HG03064 (cell line): ENCODE results near the gene TMEM145.

ENCODE experiments used
- ATAC-seq: cut with Tn5 transposase; IDR thresholded peaks from one replicate; pipeline ENCODE4 v1.9.1; 2021; ENCODE audit warnings: low read depth; ENCODE audit not compliant: unreplicated experiment

Gene TMEM145

DNA sequence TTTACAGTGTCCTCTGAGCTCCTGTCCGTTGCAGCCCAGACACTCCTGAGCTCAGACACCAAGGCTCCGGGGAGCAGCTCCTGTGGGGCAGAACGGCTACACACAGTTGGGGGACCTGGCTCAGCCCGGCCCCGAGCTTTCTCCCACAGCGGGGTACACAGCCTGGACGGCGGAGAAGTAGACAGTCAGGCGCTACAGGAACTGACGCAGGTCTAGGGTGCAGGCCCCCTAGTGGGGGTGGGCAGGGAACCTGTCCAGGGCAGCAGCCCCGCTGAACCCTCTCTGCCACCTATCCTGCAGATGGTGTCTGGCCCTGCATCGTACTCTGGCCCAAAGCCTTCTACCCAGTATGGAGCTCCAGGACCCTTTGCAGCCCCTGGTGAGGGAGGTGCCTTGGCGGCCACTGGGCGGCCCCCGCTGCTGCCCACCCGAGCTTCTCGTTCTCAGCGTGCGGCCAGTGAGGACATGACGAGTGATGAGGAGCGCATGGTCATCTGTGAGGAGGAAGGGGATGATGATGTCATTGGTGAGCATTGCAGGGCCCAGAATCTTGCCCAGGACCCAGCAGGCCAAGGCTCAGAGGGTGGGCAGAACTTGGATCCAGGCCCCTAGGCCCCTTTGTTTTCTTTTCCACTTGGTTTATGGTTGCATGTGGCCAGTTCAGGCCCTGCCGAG lies 24.1 kb upstream of the TMEM145 start:
- no peak for ATAC-seq

DNA sequence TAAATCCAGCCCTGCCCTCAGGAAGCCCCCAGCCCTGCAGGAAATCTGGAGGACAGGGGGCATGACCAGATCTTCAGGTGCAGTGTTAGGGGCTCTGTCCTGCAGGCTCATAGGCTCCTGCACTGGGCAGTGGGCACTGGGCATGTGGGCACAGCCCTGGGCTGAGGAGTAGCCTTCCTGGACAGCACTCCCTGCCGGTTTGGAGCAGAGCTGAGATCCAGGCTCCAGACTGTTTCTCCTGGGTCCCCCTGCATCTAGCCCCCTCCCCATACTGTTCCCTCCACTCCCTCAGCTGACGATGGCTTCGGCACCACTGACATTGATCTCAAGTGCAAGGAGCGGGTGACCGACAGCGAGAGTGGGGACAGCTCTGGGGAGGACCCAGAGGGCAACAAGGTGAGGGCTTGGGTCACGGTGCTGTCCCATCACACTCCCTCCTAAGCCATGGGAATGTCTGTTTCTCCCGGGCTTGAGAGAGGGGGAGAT lies 23.5 kb upstream of the TMEM145 start:
- no peak for ATAC-seq

DNA sequence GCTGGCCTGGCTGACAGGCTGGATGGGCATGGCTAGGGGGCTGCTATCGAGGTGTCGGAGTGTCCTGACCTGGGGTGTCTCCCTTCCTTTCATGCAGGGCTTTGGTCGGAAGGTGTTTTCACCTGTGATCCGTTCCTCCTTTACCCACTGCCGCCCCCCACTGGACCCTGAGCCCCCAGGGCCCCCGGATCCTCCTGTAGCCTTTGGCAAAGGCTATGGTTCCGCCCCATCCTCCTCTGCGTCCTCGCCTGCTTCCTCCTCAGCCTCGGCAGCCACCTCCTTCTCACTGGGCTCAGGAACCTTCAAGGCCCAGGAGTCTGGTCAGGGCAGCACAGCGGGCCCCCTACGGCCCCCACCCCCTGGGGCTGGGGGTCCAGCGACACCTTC lies 23.0 kb upstream of the TMEM145 start:
- no peak for ATAC-seq

DNA sequence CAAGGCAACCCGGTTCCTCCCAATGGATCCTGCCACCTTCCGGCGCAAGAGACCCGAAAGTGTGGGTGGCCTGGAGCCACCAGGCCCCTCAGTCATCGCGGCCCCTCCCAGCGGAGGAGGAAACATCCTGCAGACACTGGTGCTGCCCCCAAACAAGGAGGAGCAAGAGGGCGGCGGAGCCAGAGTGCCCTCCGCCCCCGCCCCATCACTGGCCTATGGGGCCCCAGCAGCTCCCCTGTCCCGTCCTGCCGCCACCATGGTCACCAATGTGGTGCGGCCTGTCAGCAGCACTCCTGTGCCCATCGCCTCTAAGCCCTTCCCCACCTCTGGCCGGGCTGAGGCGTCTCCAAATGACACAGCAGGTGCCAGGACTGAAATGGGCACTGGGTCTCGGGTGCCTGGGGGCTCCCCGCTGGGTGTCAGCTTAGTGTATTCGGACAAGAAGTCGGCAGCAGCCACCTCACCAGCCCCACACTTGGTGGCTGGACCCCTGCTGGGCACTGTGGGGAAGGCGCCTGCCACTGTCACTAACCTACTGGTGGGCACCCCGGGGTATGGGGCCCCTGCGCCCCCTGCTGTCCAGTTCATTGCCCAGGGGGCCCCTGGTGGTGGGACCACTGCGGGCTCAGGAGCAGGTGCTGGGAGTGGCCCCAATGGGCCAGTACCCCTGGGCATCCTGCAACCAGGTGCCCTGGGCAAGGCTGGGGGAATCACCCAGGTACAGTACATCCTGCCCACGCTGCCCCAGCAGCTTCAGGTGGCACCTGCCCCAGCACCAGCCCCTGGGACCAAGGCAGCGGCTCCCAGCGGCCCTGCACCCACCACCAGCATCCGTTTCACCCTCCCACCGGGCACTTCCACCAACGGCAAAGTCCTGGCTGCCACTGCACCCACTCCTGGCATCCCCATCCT lies 22.3 kb upstream of the TMEM145 start:
- no peak for ATAC-seq

DNA sequence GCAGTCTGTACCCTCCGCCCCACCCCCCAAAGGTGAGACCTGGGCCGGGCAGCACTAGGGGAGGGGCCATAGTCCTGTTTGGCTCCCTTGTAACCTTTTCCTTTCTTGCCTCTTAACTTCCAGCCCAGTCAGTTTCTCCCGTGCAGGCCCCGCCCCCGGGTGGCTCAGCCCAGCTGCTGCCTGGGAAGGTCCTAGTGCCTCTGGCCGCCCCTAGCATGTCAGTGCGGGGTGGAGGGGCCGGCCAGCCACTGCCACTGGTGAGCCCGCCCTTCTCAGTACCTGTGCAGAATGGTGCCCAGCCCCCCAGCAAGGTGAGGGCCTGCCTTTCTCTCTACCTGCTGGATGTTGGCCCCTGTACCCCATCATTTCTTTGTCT lies 21.7 kb upstream of the TMEM145 start:
- ATAC-seq = no peak

DNA sequence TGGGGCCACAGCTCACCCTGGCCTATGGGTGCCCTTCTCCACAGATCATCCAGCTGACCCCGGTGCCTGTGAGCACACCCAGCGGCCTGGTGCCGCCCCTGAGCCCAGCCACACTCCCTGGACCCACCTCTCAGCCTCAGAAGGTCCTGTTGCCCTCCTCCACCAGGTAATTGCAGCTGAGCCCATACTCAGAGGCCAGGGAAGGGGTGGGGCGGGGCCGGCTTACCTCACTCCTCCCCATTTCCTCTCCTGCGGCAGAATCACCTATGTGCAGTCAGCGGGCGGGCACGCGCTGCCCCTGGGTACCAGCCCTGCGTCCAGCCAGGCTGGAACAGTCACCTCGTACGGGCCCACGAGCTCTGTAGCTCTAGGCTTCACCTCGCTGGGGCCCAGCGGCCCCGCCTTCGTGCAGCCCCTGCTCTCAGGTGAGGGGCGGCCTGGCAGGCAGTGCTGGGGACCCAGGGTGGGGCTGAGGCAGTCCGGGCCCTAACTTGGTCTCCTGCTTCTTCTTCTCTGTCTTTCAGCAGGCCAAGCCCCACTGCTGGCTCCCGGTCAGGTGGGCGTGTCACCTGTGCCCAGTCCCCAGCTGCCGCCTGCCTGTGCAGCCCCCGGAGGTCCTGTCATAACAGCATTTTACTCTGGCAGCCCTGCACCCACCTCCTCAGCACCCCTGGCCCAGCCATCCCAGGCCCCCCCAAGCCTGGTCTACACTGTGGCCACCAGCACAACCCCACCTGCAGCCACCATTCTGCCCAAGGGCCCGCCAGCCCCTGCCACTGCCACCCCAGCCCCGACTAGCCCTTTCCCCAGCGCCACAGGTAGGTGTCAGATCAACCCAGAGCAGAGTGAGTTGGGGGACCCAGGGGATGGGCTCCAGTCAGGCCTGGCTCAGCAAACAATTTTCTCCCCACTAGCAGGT lies 20.8 kb upstream of the TMEM145 start:
- ATAC-seq = no peak

DNA sequence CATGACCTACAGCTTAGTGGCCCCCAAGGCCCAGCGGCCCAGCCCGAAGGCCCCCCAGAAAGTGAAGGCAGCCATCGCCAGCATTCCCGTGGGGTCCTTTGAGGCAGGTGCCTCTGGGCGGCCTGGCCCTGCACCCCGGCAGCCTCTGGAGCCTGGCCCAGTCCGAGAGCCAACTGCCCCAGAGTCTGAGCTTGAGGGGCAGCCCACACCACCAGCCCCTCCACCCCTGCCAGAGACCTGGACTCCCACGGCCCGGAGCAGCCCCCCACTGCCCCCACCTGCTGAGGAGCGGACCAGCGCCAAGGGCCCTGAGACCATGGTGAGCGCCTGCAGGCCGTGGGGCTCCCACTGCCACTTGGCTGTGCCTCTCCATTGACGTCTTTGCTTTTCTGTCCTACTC lies 20.1 kb upstream of the TMEM145 start:
- ATAC-seq = no peak

DNA sequence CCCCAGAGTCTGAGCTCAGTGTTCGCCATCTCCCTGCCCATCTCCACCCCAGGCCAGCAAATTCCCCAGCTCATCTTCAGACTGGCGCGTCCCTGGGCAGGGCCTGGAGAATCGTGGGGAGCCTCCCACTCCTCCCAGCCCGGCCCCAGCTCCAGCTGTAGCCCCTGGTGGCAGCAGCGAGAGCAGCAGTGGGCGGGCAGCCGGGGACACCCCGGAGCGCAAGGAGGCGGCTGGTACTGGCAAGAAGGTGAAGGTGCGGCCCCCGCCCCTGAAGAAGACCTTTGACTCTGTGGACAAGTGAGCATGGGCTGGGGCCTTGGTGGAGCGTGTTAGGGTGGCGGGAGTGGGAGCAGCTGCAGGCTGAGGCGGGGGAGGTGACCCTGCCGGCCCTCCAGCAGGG lies 19.6 kb upstream of the TMEM145 start:
- no peak for ATAC-seq

DNA sequence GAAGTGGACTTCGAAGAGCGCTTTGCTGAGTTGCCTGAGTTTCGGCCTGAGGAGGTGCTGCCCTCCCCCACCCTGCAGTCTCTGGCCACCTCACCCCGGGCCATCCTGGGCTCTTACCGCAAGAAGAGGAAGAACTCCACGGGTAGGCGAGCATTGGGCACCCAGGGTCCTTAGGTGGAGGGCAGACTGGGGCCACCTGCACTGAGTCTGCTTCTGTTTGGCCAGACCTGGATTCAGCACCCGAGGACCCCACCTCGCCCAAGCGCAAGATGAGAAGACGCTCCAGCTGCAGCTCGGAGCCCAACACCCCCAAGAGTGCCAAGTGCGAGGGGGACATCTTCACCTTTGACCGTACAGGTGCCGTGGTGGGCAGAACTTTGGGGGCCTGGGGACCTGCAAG lies 19.2 kb upstream of the TMEM145 start:
- ATAC-seq = no peak

DNA sequence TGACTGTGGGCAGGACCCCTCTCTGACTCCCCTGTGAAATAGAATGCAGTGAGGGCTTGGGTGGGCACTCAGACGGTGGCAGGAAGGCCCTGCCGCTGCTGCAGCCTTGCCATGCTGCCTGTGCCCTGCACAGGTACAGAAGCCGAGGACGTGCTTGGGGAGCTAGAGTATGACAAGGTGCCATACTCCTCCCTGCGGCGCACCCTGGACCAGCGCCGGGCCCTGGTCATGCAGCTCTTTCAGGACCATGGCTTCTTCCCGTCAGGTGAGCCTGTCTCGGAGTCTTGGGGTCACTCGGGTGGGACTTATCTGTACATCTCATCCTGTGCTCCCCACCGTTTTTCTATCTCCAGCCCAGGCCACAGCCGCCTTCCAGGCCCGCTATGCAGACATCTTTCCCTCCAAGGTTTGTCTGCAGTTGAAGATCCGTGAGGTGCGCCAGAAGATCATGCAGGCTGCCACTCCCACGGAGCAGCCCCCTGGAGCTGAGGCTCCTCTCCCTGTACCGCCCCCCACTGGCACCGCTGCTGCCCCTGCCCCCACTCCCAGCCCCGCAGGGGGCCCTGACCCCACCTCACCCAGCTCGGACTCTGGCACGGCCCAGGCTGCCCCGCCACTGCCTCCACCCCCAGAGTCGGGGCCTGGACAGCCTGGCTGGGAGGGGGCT lies 18.5 kb upstream of the TMEM145 start:
- ATAC-seq = no peak

DNA sequence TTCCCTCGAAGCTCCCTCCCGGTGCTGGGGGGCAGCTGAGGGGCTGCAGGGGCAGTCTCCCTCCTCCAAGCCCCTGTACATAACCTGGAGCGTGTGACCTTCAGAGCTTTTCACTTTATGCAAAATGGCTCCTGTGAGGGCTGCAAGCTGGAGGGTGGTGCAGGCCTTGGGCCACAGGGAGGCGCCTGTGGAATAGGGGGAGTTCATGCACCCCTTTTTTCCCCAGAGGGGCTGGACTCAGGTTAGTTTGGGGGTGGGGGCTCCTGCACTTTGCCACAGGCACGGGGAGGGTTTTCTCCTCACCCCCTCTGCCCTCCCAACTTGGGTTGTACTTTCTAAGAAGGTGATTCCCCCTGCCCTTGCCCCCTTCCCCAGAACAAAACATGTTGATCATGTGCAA lies 17.8 kb upstream of the TMEM145 start:
- ATAC-seq = no peak

DNA sequence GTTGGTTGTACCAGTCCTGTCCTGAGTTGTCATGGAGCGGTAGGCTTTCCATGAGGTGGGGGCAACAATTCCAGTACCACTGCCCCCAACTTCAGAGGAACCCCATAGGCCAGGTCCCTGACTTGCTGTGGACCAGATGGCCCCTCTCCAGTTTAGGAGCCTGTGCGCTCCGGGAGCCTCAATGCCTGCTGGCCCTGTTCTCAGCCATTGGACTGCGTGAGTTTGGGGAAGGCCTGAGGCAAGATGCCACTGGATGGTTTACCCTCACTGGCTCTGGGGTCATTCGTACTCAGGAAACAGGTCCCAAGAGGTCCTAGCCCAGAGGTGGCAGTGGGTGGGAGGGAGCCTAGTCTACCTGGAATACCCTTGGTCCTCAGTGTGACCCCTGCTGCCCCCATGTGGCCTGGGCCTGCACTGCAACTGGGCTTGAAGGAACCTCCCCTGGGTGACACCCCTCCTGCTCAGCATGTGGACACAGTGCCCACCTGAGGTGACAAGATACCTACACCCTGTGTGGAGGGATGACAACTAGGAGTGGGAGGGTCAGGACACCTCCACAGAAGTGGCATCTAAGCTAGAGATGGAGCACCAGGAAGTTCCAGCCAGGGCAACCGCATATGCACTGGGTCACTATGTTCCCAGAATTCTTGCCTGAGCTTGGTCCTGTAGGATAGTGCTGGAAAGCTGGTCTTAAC lies 17.1 kb upstream of the TMEM145 start:
- no peak for ATAC-seq

DNA sequence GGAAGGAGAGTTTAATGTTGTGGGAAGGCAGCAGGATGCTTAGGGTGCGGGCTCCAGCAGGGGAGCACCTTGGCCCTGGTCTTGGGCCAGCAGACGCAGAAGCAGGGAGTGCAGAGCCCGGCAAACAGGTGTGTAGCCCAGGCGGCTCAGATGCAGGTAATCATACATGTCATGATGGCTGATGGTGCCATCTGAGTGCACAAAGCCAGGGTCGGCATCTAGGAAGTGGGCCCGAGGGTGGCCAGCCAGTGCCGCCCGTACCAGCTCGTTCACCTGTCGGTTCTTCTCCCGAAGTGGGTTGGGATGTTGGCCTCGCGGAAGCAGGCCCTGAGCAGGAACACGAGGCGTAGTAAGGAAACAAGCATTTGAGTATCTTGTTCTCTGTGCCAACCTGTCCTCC lies 16.1 kb upstream of the TMEM145 start:
- no peak for ATAC-seq

DNA sequence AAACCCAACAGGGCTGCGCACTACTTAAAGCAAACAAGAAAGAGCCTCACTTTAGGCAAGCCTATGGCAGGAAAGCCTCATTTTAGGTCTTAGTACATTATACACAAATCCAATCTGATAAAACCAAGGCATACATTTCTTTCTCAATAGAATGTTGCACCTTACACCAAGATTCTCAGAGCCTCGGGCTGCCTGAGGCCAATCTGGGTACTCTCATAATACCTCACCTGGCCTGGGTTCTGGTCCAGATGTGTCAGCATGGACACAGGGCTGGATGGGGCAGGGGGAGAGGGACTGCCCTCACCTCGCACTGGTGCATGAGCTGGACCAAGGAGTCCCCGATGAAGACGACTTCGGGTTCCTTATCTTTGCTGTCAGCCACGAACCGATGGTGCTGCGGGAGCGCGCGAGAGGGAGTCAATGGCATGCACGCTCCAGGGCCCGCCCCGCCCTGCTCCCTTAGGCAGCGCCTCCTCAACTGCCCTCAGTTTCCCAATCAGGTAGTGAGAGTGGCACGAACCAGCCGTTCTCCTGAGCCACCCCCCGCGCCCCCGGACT lies 11.4 kb upstream of the TMEM145 start, which contains the start of gene PRR19:
Gene PRR19, plus strand, starts transcription at position 487 of the 558 bp plus-strand sequence. CDS start 7,453 bp downstream, outside the sequence.
- no peak for ATAC-seq

DNA sequence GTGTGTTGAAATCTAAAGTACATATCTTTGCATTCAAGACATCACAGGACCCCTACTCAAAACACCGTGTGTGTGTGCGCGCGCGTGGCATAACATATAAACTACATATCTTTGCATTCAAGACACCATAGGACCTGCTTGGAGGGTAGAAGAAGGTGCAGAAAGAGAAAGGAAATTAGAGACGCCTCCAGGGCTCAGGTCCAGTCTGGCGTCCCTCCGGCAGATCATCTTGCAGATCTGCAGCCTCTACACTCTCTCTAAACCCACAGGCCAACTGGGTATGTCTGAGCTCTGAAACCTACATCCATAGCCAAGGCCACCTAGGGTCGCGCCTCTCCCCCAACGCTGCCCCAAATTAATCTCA lies 10.0 kb upstream of the TMEM145 start:
- no peak for ATAC-seq

DNA sequence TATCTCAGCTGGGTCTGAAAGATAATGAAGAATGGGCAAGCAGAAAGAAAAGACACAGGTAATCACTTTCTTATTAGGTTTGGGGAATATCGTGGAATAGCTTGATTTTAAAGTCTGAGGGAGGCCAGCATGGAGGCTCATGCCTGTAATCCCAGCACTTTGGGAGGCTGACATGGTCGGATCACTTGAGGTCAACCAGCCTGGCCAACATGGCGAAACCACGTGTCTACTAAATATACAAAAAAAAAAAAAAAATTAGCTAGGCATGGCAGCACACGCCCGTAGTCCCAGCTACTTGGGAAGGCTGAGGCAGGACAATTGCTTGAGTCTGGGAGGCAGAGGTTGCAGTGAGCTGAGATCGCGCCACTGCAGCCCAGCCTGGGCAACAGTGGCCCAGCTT lies 9.2 kb upstream of the TMEM145 start:
- no peak for ATAC-seq

DNA sequence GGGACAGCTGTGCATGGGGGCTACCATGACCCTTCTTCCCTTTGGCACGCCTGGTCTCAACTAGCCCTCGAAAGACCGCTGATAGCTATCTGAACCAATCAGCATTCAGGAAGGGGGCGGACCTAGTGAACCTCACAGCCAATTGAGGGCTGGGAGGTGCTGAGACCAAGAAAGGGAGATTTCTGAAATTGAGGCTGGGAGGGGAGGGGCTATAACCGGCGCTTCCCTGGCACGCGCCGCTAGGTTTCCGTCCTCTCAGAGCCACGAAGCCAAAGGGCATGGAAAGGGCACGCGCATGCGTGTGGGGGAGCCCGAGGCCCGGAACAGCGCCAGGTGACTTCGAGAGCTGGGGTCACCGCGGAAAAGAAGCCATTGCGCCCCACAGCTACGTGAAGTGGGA lies 6.5 kb upstream of the TMEM145 start:
- ATAC-seq = no peak

DNA sequence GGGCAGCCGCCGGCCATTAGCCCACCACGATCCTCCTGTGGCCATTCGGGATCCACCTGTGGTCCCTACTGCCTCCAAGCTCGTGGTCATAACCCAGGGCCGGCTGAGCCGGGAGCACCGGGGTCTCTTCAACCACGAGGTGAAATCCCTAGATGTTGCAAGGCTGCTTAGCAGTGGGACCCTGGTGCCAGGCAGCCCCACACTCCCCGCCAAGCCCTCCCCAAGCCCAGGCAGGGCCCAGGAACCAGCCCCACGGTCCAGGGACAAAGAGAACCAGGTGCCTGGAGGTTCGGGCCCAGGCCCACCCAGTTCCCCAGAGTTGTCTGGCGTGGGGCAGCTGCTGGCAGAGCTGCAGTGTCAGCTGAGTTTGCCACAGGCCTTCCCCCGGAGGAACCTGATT lies 3.4 kb upstream of the TMEM145 start:
- ATAC-seq = no peak

DNA sequence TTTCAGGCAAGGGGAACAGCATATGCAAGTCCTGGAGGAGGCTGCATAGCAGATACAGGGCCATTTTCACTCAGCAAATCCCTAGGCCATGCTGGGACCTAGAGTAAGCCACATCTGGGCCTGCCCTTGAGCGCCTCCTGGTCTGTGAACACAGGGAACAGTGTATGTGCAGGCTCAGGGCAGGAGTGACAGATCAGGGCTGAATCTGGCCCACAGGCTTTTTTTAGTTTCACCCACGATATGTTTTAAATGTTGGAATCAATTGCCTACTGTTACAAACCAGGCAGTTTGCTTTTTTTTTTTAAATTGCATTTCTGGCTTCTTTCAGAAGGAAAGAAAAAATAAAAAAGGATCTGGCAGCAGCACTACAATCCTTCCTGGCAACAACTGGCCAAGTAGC lies 1.5 kb upstream of the TMEM145 start:
- no peak for ATAC-seq
